PFSK-1 (cell line): ENCODE data around the gene HHIP.

Experiments
- FOXP2 ChIP-seq: optimal IDR thresholded peaks from 2 replicates; pipeline ENCODE3; 2011; ENCODE audit warnings: borderline replicate concordance, control low read depth, inconsistent platforms; ENCODE audit not compliant: insufficient read depth; ENCODE audit errors: extremely low read length, extremely low read depth
- POLR2AphosphoS5 ChIP-seq: IDR thresholded peaks from 2 replicates; pipeline ENCODE4 v1.6.1; 2012; ENCODE audit warnings: low read depth, mild to moderate bottlenecking, control low read depth, low read length, moderate library complexity
- REST ChIP-seq, 2 experiments: IDR thresholded peaks; 2 replicates each; pipeline versions ENCODE4 v1.6.1 to v1.8.0; 2011 to 2012; ENCODE audit warnings: low read depth in 2 of 2, low read length in 2 of 2, control low read depth in 1 of 2, inconsistent platforms in 1 of 2, mild to moderate bottlenecking in 1 of 2, moderate library complexity in 1 of 2; ENCODE audit not compliant: insufficient read depth in 1 of 2
- SIN3A ChIP-seq: IDR thresholded peaks from 2 replicates; pipeline ENCODE4 v1.6.1; 2012; ENCODE audit warnings: mild to moderate bottlenecking, low read length, moderate library complexity, borderline replicate concordance; ENCODE audit not compliant: insufficient read depth

DNA sequence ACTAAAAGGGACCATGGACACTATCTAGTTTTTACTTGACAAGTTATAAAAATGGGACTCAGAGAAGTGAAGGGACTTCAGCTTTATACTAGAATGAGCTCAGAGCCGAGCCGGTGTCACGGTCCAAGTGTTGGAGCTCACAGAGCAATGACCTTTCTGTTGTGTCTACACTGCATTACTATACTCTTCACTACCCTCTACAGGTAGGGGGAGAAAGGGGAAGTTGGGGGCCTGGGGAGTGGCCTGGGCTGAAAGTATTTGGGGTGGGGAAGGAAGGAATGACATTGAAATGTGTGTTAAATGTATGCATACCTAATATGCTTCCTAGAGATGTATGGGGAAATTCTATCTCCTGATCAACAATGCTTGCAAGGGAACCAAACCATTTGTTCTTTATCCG, 48.8 kb upstream of the HHIP start:
- no peak for TF ChIP-seq POLR2AphosphoS5
- no peak for TF ChIP-seq SIN3A
- TF ChIP-seq FOXP2, result no peak
- TF ChIP-seq REST (IDR thresholded peaks at IDR 0.05; ENCODE audit: insufficient read depth in 1 of 2, low read depth in 2 of 2, low read length in 2 of 2), result no peak
